DOHH2 (cell line): ENCODE data around the gene APBB3.

Experiments
- H3F3A ChIP-seq: fragments of 200-600 bp; sonication (generic), shearing (Covaris generic); 2 replicates; pipeline ENCODE4 v1.6.0; 2016; ENCODE audit warnings: antibody characterized with exemption, mild to moderate bottlenecking; ENCODE audit not compliant: control insufficient read depth, insufficient read depth
- H3K27ac ChIP-seq: fragments of 200-600 bp; sonication (generic); 2 replicates; pipeline ENCODE4 v1.5.1; 2014; ENCODE audit warnings: low read depth, mild to moderate bottlenecking, low read length, moderate library complexity
- H3K27me3 ChIP-seq: fragments of 200-600 bp; sonication (generic); 2 replicates; pipeline ENCODE4 v1.6.1; 2014; ENCODE audit warnings: mild to moderate bottlenecking, low read length, mixed read lengths; ENCODE audit not compliant: control insufficient read depth
- H3K36me3 ChIP-seq: fragments of 200-600 bp; sonication (generic); 2 replicates; pipeline ENCODE4 v1.6.1; 2014; ENCODE audit warnings: mild to moderate bottlenecking, low read length, moderate library complexity, mixed read lengths; ENCODE audit not compliant: control insufficient read depth
- H3K4me1 ChIP-seq: fragments of 200-600 bp; sonication (generic); 2 replicates; pipeline ENCODE4 v1.6.1; 2014; ENCODE audit warnings: mild to moderate bottlenecking, low read length, mixed read lengths; ENCODE audit not compliant: control insufficient read depth
- H3K4me2 ChIP-seq: fragments of 200-600 bp; sonication (generic); 2 replicates; pipeline ENCODE4 v1.6.0; 2014; ENCODE audit warnings: mild to moderate bottlenecking, low read length, moderate library complexity
- H3K4me3 ChIP-seq: fragments of 200-600 bp; sonication (generic); 2 replicates; pipeline ENCODE4 v1.5.1; 2014; ENCODE audit warnings: mild to moderate bottlenecking, low read length, mixed read lengths
- H3K79me2 ChIP-seq: fragments of 200-600 bp; sonication (generic); 2 replicates; pipeline ENCODE4 v1.6.1; 2014; ENCODE audit warnings: mild to moderate bottlenecking, low read length, mixed read lengths; ENCODE audit not compliant: control insufficient read depth
- H3K9me2 ChIP-seq: fragments of 200-600 bp; sonication (generic); replicated peaks from 2 replicates; pipeline ENCODE4 v1.6.1; 2014; ENCODE audit warnings: mild to moderate bottlenecking, low read length, mixed read lengths; ENCODE audit not compliant: control insufficient read depth
- H3K9me3 ChIP-seq: fragments of 200-600 bp; sonication (generic); 2 replicates; pipeline ENCODE4 v1.6.1; 2014; ENCODE audit warnings: antibody characterized with exemption, low read length, mixed read lengths; ENCODE audit not compliant: control insufficient read depth, insufficient read depth
- H4K20me1 ChIP-seq: fragments of 200-600 bp; sonication (generic); 2 replicates; pipeline ENCODE4 v1.6.0; 2014; ENCODE audit warnings: low read depth, mild to moderate bottlenecking, antibody characterized with exemption, low read length, moderate library complexity; ENCODE audit not compliant: control insufficient read depth, insufficient read depth
- CTCF ChIP-seq: fragments of 200-600 bp; sonication (generic); IDR thresholded peaks from one replicate; pipeline ENCODE4 v1.5.1; 2014; ENCODE audit warnings: antibody characterized with exemption, mild to moderate bottlenecking, low read depth, low read length; ENCODE audit not compliant: poor library complexity, severe bottlenecking
- EZH2phosphoT487 ChIP-seq: fragments of 200-600 bp; sonication (generic); IDR thresholded peaks from 2 replicates; pipeline ENCODE4 v1.6.1; 2017; ENCODE audit warnings: borderline replicate concordance, mild to moderate bottlenecking, antibody characterized with exemption, low read length, moderate library complexity, mixed read lengths

The APBB3 gene

GRCh38 chr5:140602147-140602546 lies 37.7 kb upstream of the APBB3 start:
- no peaks in the 10 kb centered on the region for H3K79me2 ChIP-seq
- H3F3A ChIP-seq, result no peaks in the 10 kb centered on the region
- no peaks in the 10 kb centered on the region for H4K20me1 ChIP-seq
- H3K36me3 ChIP-seq, result no peaks in the 10 kb centered on the region
- H3K4me2 ChIP-seq, result no peak overlapping the region
- no peaks in the 10 kb centered on the region for H3K9me3 ChIP-seq
- no peaks in the 10 kb centered on the region for H3K9me2 ChIP-seq
- no peak overlapping the region for H3K4me3 ChIP-seq
- no peaks in the 10 kb centered on the region for H3K4me1 ChIP-seq
- peaks cover 3% of the 10 kb centered on the region for H3K27me3 ChIP-seq
- no peak overlapping the region for H3K27ac ChIP-seq
- TF ChIP-seq EZH2phosphoT487 (no peak), CTCF (no peak)

- no peak overlapping the region for H3K27ac ChIP-seq
Observed at GRCh38 chr5:140600096-140600495, 35.7 kb upstream of the APBB3 start.

GRCh38 chr5:140598836-140599235 lies 34.4 kb upstream of the APBB3 start:
- Histone ChIP-seq H3K9me3 (no peaks in the 10 kb centered on the region), H4K20me1 (no peaks in the 10 kb centered on the region), H3K27ac (no peak overlapping the region), H3F3A (no peaks in the 10 kb centered on the region), H3K9me2 (no peaks in the 10 kb centered on the region), H3K4me2 (no peak overlapping the region), H3K4me3 (no peak overlapping the region), H3K36me3 (no peaks in the 10 kb centered on the region), H3K4me1 (no peaks in the 10 kb centered on the region), H3K27me3 (peaks cover 12% of the 10 kb centered on the region), H3K79me2 (no peaks in the 10 kb centered on the region)
- no peak for TF ChIP-seq CTCF
- no peak for TF ChIP-seq EZH2phosphoT487

More at GRCh38 chr5:140600096-140600495, 35.7 kb upstream of the APBB3 start:
- Histone ChIP-seq H3K27me3 (peaks cover 12% of the 10 kb centered on the region), H3K9me2 (no peaks in the 10 kb centered on the region), H3K4me1 (no peaks in the 10 kb centered on the region), H3K9me3 (no peaks in the 10 kb centered on the region), H3K4me2 (no peak overlapping the region), H4K20me1 (no peaks in the 10 kb centered on the region), H3K79me2 (no peaks in the 10 kb centered on the region), H3K36me3 (no peaks in the 10 kb centered on the region), H3K4me3 (no peak overlapping the region), H3F3A (no peaks in the 10 kb centered on the region)
- TF ChIP-seq CTCF (no peak), EZH2phosphoT487 (no peak)
